ENCODE measurements around the gene PTGER2. TPM values are rescaled to one million over a fixed set of nuclear protein-coding genes. Genes with fewer than 3 reads are reported as not detected.

PTGER2 gene, protein sequence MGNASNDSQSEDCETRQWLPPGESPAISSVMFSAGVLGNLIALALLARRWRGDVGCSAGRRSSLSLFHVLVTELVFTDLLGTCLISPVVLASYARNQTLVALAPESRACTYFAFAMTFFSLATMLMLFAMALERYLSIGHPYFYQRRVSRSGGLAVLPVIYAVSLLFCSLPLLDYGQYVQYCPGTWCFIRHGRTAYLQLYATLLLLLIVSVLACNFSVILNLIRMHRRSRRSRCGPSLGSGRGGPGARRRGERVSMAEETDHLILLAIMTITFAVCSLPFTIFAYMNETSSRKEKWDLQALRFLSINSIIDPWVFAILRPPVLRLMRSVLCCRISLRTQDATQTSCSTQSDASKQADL
- not detected for polyA plus RNA-seq (2012; ENCODE audit: missing spikeins)

DNA sequence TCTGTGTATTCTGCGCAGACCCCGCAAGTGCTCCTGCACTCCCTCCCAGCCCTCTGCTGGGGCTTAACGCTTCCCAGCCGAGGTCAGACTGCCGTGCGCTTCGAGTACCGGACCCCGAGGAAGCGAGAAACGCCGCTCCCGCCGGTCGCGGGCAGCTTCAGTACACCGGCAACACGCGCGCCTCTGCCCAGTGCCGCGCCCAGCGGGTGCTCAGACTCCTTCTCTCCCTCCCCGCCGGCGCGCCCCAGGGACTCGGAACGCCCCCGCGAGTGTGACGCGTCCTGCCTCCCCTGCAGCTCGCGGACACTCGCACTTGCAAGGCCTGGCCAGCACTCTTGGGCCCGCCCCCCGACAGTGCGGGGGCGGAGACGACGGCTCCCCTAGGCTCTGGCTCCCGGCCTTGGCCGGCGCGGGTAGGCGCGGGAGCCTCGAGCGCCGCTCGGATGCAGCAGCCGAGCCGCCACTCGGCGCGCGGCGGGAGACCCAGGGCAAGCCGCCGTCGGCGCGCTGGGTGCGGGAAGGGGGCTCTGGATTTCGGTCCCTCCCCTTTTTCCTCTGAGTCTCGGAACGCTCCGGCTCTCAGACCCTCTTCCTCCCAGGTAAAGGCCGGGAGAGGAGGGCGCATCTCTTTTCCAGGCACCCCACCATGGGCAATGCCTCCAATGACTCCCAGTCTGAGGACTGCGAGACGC, at the start of gene PTGER2:
TSS of gene PTGER2 (plus strand) at position 410 of the 692 bp plus-strand sequence. CDS start at position 647, 237 bp downstream.
- DNase-seq (ENCODE audit: insufficient read length), result peak; percentile 23

DNA sequence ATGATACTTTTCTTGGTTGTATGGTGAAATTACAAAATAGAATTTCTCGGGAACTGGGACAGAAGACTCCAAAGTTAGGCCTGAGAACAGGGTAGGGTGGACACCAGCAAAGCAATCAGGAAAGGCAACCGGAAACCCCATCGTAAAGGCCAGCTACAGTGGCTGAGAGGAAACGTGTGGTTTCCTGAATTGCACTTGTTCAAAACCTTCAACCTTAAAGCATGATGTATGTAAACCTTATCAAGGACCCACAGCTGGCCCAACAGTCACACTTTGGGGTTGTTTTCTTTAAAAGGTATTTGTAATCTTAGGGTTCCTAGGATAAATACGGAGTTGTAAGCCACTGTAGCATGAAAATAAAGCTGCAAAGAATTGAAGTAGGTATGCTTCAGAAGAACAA, 48.9 kb upstream of the PTGER2 start:
- no peak for TF ChIP-seq TAF1 (IDR thresholded peaks at IDR 0.05; ENCODE audit: borderline replicate concordance, low read depth, low read length)
- no peak for TF ChIP-seq POLR2AphosphoS5 (IDR thresholded peaks at IDR 0.05; ENCODE audit: low read depth, low read length)
- TF ChIP-seq POLR2A (IDR thresholded peaks at IDR 0.05; ENCODE audit: low read depth, low read length), result no peak
- FAIRE-seq, result peak; percentile 38
- DNase-seq (ENCODE audit: insufficient read length), result no peak

More for the DNA sequence above, at the start of gene PTGER2:
- no peak for FAIRE-seq
- TF ChIP-seq POLR2A (IDR thresholded peaks at IDR 0.05; ENCODE audit: low read depth, low read length) (no peak), TAF1 (IDR thresholded peaks at IDR 0.05; ENCODE audit: borderline replicate concordance, low read depth, low read length) (no peak), POLR2AphosphoS5 (IDR thresholded peaks at IDR 0.05; ENCODE audit: low read depth, low read length) (no peak)

DNA sequence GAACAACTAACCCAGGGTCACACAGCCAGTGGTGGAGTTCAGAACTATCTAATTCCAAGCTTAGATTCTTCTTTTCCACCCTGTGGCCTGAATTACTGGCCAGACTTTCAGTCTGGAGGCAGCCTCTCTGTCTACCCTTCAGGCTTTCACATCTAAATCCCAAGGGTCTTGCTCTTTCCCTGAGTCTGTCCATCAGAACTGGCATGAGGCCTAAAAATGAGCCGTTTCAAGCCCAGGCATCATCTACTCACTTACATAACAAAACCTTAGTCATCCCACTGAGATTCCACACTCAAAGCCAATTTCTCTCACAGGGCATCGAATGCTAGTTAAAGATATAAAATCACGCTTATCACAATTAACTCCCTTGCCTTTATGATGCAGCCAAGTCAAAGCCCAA, 47.9 kb upstream of the PTGER2 start:
- DNase-seq (ENCODE audit: insufficient read length) (no peak), FAIRE-seq (no peak)
- TF ChIP-seq TAF1 (IDR thresholded peaks at IDR 0.05; ENCODE audit: borderline replicate concordance, low read depth, low read length) (no peak), POLR2A (IDR thresholded peaks at IDR 0.05; ENCODE audit: low read depth, low read length) (no peak), POLR2AphosphoS5 (IDR thresholded peaks at IDR 0.05; ENCODE audit: low read depth, low read length) (no peak)

DNA sequence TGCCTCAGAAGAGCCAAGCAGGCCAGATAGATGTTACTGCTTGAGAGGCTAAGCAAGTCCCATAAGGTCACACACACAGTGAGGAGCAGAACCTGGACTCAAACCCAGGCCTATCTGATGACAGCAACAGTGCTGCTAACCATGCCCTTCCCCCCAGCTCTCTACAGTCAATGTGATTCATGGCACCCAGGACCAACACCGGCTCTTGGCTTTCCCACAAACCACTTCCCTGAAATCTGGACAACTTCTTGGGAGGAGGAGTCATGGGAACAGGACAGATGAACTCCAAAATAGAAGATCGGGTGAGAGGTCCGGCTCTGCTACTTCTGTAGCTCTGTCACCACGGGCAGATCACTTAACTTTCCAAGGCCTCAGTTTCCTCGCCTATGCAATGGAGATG, 47.3 kb upstream of the PTGER2 start:
- no peak for DNase-seq (ENCODE audit: insufficient read length)
- FAIRE-seq, result no peak

DNA sequence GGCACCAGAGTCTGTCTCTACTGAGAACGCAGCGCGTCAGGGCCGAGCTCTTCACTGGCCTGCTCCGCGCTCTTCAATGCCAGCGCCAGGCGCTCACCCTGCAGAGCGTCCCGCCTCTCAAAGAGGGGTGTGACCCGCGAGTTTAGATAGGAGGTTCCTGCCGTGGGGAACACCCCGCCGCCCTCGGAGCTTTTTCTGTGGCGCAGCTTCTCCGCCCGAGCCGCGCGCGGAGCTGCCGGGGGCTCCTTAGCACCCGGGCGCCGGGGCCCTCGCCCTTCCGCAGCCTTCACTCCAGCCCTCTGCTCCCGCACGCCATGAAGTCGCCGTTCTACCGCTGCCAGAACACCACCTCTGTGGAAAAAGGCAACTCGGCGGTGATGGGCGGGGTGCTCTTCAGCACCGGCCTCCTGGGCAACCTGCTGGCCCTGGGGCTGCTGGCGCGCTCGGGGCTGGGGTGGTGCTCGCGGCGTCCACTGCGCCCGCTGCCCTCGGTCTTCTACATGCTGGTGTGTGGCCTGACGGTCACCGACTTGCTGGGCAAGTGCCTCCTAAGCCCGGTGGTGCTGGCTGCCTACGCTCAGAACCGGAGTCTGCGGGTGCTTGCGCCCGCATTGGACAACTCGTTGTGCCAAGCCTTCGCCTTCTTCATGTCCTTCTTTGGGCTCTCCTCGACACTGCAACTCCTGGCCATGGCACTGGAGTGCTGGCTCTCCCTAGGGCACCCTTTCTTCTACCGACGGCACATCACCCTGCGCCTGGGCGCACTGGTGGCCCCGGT, 46.4 kb upstream of the PTGER2 start, which contains the start of gene PTGDR:
TSS of gene PTGDR (plus strand) at position 198 of the 778 bp plus-strand sequence. CDS start at position 315, 117 bp downstream.
- FAIRE-seq, result no peak
- TF ChIP-seq POLR2A (IDR thresholded peaks at IDR 0.05; ENCODE audit: low read depth, low read length) (no peak), TAF1 (IDR thresholded peaks at IDR 0.05; ENCODE audit: borderline replicate concordance, low read depth, low read length) (no peak), POLR2AphosphoS5 (IDR thresholded peaks at IDR 0.05; ENCODE audit: low read depth, low read length) (no peak)
- no peak for DNase-seq (ENCODE audit: insufficient read length)

More for the DNA sequence above, 47.3 kb upstream of the PTGER2 start:
- TF ChIP-seq TAF1 (IDR thresholded peaks at IDR 0.05; ENCODE audit: borderline replicate concordance, low read depth, low read length) (no peak), POLR2A (IDR thresholded peaks at IDR 0.05; ENCODE audit: low read depth, low read length) (no peak)

DNA sequence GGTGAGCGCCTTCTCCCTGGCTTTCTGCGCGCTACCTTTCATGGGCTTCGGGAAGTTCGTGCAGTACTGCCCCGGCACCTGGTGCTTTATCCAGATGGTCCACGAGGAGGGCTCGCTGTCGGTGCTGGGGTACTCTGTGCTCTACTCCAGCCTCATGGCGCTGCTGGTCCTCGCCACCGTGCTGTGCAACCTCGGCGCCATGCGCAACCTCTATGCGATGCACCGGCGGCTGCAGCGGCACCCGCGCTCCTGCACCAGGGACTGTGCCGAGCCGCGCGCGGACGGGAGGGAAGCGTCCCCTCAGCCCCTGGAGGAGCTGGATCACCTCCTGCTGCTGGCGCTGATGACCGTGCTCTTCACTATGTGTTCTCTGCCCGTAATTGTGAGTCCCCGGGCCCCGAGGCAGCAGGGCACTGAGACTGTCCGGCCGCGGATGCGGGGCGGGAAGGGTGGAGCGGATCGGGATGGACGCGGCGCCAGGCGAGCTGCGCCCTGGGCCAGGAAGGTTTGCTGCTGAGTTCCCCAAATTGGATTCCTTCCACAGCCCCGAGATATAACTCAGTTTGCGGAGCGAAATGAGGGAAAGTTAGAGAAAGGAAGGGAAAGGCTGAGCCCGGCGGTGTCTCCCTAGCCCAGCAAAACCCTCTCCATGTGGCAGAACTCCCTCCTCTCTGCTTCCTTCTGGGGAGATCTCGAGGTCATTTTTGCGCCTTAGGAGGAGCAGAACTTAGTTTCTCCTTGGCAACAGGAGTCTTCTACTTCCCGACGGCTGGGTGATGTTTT, 45.6 kb upstream of the PTGER2 start:
- no peak for TF ChIP-seq POLR2AphosphoS5 (IDR thresholded peaks at IDR 0.05; ENCODE audit: low read depth, low read length)
- TF ChIP-seq TAF1 (IDR thresholded peaks at IDR 0.05; ENCODE audit: borderline replicate concordance, low read depth, low read length), result no peak
- no peak for TF ChIP-seq POLR2A (IDR thresholded peaks at IDR 0.05; ENCODE audit: low read depth, low read length)
- no peak for FAIRE-seq
- no peak for DNase-seq (ENCODE audit: insufficient read length)

DNA sequence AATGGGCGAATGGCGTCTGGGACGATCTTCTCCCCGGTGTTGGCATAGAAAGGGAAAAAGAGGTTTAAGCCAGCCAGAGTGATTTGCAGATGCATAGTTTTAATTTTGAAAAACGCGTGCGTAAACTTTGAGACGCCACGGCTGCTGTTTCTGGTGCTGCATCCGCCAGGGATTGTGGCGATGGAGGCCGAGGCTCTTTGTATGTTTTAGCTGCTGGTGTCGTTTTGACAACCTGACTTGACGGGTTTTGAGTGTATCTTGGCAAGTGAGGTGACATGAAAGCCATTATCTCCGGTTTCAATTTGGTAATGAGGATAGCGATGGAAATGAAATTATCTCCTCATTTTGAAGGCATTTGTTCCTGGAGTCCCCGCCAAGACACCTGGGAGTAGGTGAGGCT, 45.0 kb upstream of the PTGER2 start:
- FAIRE-seq, result no peak
- no peak for DNase-seq (ENCODE audit: insufficient read length)
- no peak for TF ChIP-seq TAF1 (IDR thresholded peaks at IDR 0.05; ENCODE audit: borderline replicate concordance, low read depth, low read length)
- TF ChIP-seq POLR2AphosphoS5 (IDR thresholded peaks at IDR 0.05; ENCODE audit: low read depth, low read length), result no peak
- TF ChIP-seq POLR2A (IDR thresholded peaks at IDR 0.05; ENCODE audit: low read depth, low read length), result no peak

DNA sequence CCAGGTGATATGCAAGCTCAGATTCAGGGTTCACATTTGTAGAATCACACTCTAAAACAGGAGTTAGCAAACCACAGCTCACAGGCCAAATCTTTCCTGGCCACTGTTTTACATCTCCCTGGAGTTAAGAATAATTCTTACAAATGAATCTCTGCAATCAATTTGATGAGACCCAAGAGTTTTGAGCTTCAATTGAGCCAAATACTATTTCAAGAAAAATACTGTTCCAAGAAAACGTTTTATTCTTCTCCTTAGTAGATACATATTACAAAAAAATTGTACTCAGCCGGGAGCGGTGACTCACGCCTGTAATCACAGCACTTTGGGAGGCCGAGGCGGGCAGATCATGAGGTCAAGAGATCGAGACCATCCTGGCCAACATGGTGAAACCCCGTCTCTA, 44.1 kb upstream of the PTGER2 start:
- DNase-seq (ENCODE audit: insufficient read length) (no peak), FAIRE-seq (no peak)
- TF ChIP-seq TAF1 (IDR thresholded peaks at IDR 0.05; ENCODE audit: borderline replicate concordance, low read depth, low read length), result no peak
- no peak for TF ChIP-seq POLR2A (IDR thresholded peaks at IDR 0.05; ENCODE audit: low read depth, low read length)
- no peak for TF ChIP-seq POLR2AphosphoS5 (IDR thresholded peaks at IDR 0.05; ENCODE audit: low read depth, low read length)

DNA sequence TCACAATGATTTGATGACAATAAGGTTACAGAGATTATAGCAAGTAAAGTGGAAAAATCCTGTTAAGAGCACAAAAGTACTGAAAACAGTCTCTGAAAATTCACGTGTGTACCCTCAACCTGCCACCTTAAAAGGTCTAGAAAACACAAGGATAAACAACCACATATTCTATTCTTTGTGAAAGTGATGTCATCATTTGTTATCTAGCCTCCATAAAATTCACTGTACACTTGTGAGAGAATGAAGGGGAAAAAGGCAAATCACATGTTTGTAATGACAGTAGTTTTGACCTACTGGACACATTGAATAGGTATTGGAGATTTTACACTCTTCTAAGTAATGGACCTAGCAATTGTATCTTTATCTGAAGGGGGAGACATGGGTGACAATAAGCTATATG, 42.6 kb upstream of the PTGER2 start:
- DNase-seq (ENCODE audit: insufficient read length) (no peak), FAIRE-seq (no peak)
- TF ChIP-seq TAF1 (IDR thresholded peaks at IDR 0.05; ENCODE audit: borderline replicate concordance, low read depth, low read length) (no peak), POLR2AphosphoS5 (IDR thresholded peaks at IDR 0.05; ENCODE audit: low read depth, low read length) (no peak), POLR2A (IDR thresholded peaks at IDR 0.05; ENCODE audit: low read depth, low read length) (no peak)

DNA sequence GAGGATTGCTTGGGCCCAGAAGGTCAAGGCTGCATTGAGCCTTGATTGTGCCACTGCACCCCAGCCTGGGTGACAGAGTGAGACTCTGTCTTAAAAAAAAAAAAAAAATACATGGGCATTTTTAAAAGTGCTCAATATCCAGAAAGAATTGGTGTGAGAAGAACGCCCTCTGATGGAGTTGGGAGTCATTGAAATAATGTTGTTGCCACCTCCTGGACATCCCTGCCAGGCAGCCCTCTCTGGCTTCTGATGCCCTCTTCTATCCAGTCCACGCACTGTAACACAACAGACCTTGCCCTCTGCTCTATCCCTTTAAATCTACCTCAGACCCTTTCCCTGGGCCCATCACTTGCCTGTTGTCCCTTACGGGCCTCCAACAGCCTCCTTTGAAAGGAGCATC, 41.7 kb upstream of the PTGER2 start:
- FAIRE-seq (no peak), DNase-seq (ENCODE audit: insufficient read length) (no peak)
- no peak for TF ChIP-seq TAF1 (IDR thresholded peaks at IDR 0.05; ENCODE audit: borderline replicate concordance, low read depth, low read length)
- TF ChIP-seq POLR2AphosphoS5 (IDR thresholded peaks at IDR 0.05; ENCODE audit: low read depth, low read length), result no peak
- no peak for TF ChIP-seq POLR2A (IDR thresholded peaks at IDR 0.05; ENCODE audit: low read depth, low read length)

Data from GM12892 (cell line).